Natural killer cell (primary cell): ENCODE measurements around the gene DCXR. TPM values are rescaled to one million over a fixed set of nuclear protein-coding genes. Genes with fewer than 3 reads are reported as not detected.

ENCODE experiments used
- ATAC-seq, 3 donors: fragments of 150-1000 bp in 2 of 3; fragments of 200-7000 bp in 1 of 3; cut with Tn5 transposase; 1 replicate in 1 of 3; 2 replicates in 2 of 3; pipeline ENCODE4 v1.10.0; 2021; ENCODE audit warnings: mild to moderate bottlenecking in 2 of 3, moderate library complexity in 2 of 3
- DNase-seq, 2 donors: peaks; one replicate each; pipeline versions ENCODE4 v3.0.0 to v3.0.0-alpha.2; 2013 to 2021; ENCODE audit warnings: mixed read lengths in 1 of 2
- H3K27ac ChIP-seq: one replicate; pipeline ENCODE4 v1.5.1; 2013; ENCODE audit warnings: mild to moderate bottlenecking, low read length
- H3K27me3 ChIP-seq: one replicate; pipeline ENCODE4 v1.6.1; 2013; ENCODE audit warnings: low read length; ENCODE audit not compliant: control insufficient read depth, insufficient read depth
- H3K36me3 ChIP-seq: one replicate; pipeline ENCODE4 v1.6.1; 2013; ENCODE audit warnings: low read length; ENCODE audit not compliant: control insufficient read depth, insufficient read depth
- H3K4me1 ChIP-seq: one replicate; pipeline ENCODE4 v1.6.1; 2013; ENCODE audit warnings: low read length; ENCODE audit not compliant: control insufficient read depth, insufficient read depth
- H3K4me3 ChIP-seq: one replicate; pipeline ENCODE4 v1.5.1; 2013; ENCODE audit warnings: low read length
- H3K9me3 ChIP-seq: one replicate; pipeline ENCODE4 v1.6.1; 2013; ENCODE audit warnings: low read length; ENCODE audit not compliant: control insufficient read depth, insufficient read depth
- H3K27ac Mint-ChIP-seq, 2 donors: one replicate each; pipeline ENCODE4 v1.8.0; 2022; ENCODE audit warnings: mild to moderate bottlenecking in 2 of 2, mixed read lengths in 2 of 2, moderate library complexity in 1 of 2
- H3K27me3 Mint-ChIP-seq, 2 donors: one replicate each; pipeline ENCODE4 v1.8.0; 2022; ENCODE audit warnings: low read depth in 2 of 2, mixed read lengths in 2 of 2
- H3K36me3 Mint-ChIP-seq: one replicate; pipeline ENCODE4 v1.8.0; 2022; ENCODE audit warnings: mixed read lengths
- H3K4me1 Mint-ChIP-seq, 2 donors: one replicate each; pipeline ENCODE4 v1.8.0; 2022; ENCODE audit warnings: mixed read lengths in 2 of 2
- H3K4me3 Mint-ChIP-seq: one replicate; pipeline ENCODE4 v1.8.0; 2022; ENCODE audit warnings: mild to moderate bottlenecking, moderate library complexity, mixed read lengths
- H3K9me3 Mint-ChIP-seq, 2 donors: one replicate each; pipeline ENCODE4 v1.8.0; 2022; ENCODE audit warnings: mixed read lengths in 2 of 2
- WGBS: methylation state at CpG from one replicate; pipeline ENCODE4 v1.1.7; 2013; ENCODE audit warnings: missing lambda C conversion rate; ENCODE audit not compliant: insufficient coverage; 5-methylcytosine and 5-hydroxymethylcytosine counted together
- intact Hi-C: fragments of 100-400 bp; cut with micrococcal nuclease; formaldehyde crosslinking; loops from one replicate; pipeline ENCODE4 v1.14.2; 2022
- total RNA-seq, 4 donors: library from RNA; stranded (reverse); fragments of 120-200 nt in 1 of 4; gene quantifications; one replicate each; pipeline versions ENCODE4 v1.2.3 to v1.2.4, GENCODE V29; 2013 to 2022
- TF ChIP-seq, protein P1 (sequence below): fragments of 200-600 bp; IDR thresholded peaks from one replicate; pipeline ENCODE4 v1.8.0; 2022; ENCODE audit warnings: antibody characterized with exemption

Gene DCXR
- total RNA-seq, 3 donors from 2014 or later (not counting 1 experiment from before 2014, with no cell fraction given) = 93.9 to 171 (median 145) TPM

DNA sequence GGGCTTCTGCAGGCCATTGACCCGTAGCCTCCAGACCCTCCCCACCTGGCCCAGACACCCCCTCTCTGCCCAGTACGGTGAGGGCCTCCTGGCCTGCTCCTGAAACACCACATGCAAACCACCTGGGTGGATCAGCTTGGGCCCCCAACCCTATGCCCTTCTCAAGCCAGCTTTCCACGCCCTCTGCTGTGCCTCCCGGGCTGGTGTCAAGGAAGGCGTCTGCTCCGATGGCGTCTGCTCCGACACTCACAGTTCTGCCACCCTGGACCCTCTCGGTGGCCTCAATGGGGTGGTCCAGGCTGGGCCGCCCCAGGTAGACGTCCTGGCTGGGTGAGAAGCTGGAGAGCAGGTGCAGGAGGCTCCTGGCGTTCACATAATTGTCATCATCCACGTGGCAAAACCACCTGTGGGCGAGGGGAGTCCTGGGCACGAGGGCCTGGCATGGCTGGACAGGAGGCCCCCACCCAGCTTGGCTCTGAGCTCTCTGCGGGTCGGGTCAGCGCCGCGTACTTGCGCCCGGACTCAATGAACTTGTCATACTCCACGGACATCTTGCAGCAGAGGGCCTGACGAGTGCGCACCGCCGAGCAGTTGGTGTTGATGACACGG lies 12.8 kb upstream of the DCXR start:
- no peaks in the 10 kb centered on the region for H3K9me3 ChIP-seq
- Mint-ChIP-seq H3K27me3 (no peaks in the 10 kb centered on the region), H3K4me1 (peaks cover 0 to 16% of the 10 kb centered on the region in 2 donors), H3K9me3 (no peaks in the 10 kb centered on the region), H3K27ac (peak overlapping the region in 1 of 2 donors; percentile 71), H3K4me3 (peak overlapping the region; percentile 87), H3K36me3 (no peaks in the 10 kb centered on the region)
- TF ChIP-seq, protein P1, sequence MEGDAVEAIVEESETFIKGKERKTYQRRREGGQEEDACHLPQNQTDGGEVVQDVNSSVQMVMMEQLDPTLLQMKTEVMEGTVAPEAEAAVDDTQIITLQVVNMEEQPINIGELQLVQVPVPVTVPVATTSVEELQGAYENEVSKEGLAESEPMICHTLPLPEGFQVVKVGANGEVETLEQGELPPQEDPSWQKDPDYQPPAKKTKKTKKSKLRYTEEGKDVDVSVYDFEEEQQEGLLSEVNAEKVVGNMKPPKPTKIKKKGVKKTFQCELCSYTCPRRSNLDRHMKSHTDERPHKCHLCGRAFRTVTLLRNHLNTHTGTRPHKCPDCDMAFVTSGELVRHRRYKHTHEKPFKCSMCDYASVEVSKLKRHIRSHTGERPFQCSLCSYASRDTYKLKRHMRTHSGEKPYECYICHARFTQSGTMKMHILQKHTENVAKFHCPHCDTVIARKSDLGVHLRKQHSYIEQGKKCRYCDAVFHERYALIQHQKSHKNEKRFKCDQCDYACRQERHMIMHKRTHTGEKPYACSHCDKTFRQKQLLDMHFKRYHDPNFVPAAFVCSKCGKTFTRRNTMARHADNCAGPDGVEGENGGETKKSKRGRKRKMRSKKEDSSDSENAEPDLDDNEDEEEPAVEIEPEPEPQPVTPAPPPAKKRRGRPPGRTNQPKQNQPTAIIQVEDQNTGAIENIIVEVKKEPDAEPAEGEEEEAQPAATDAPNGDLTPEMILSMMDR = no peak
- ATAC-seq (no peak), DNase-seq (no peak)
- intact Hi-C loops = no loop called here
- H3K4me3 ChIP-seq = no peak overlapping the region
- peaks cover 30% of the 10 kb centered on the region for H3K4me1 ChIP-seq
- H3K36me3 ChIP-seq = peaks cover 15% of the 10 kb centered on the region
- no peaks in the 10 kb centered on the region for H3K27me3 ChIP-seq
- H3K27ac ChIP-seq = no peak overlapping the region
- WGBS = 95% methylated on average over 28 of the region's 28 CpGs

DNA sequence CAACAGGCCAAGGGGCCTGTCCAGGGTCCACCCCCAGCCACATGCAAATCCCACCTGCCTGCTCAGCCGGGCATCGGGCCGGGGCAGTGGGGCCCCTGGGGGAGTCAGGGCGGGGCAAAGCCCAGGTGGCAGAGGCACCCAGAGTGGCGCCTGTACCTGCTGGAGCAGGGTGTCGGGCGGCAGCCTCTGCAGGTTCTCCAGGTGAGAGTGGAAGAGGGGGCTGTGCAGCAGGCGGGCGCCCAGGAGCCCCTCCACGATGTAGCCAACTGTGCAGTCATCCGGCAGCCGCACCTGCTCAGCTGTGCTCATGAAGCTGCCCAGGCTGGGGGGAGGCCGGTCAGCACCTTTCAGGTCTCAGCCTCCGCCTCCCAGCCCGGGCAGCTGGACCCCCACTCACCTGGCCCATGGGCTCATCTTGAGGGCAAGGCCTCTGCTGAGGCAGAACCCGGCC lies 12.0 kb upstream of the DCXR start:
- H3K27ac Mint-ChIP-seq = no peak overlapping the region
- peaks cover 0 to 11% of the 10 kb centered on the region in 2 donors for H3K4me1 Mint-ChIP-seq

GRCh38 chr17:82049106-82049505 lies 11.6 kb upstream of the DCXR start:
- ATAC-seq (no peak), DNase-seq (no peak)
- Mint-ChIP-seq H3K36me3 (no peaks in the 10 kb centered on the region), H3K27me3 (no peaks in the 10 kb centered on the region), H3K9me3 (no peaks in the 10 kb centered on the region), H3K4me1 (peaks cover 0 to 11% of the 10 kb centered on the region in 2 donors), H3K27ac (no peak overlapping the region), H3K4me3 (no peak overlapping the region)
- no peak overlapping the region for H3K4me3 ChIP-seq
- peaks cover 5% of the 10 kb centered on the region for H3K36me3 ChIP-seq
- intact Hi-C loops = no loop called here
- no peaks in the 10 kb centered on the region for H3K9me3 ChIP-seq
- WGBS = 92% methylated on average over 8 of the region's 8 CpGs
- H3K4me1 ChIP-seq = peaks cover 30% of the 10 kb centered on the region
- TF ChIP-seq, protein P1 = no peak
- H3K27ac ChIP-seq = no peak overlapping the region
- H3K27me3 ChIP-seq = no peaks in the 10 kb centered on the region

More for the DNA sequence above, 12.0 kb upstream of the DCXR start:
- Histone ChIP-seq H3K4me1 (peaks cover 30% of the 10 kb centered on the region), H3K36me3 (peaks cover 8% of the 10 kb centered on the region), H3K9me3 (no peaks in the 10 kb centered on the region), H3K27ac (no peak overlapping the region), H3K27me3 (no peaks in the 10 kb centered on the region), H3K4me3 (no peak overlapping the region)
- no peak for ATAC-seq
- no peaks in the 10 kb centered on the region for H3K36me3 Mint-ChIP-seq
- H3K9me3 Mint-ChIP-seq = no peaks in the 10 kb centered on the region
- 94% methylated on average over 16 of the region's 16 CpGs for WGBS
- TF ChIP-seq, protein P1 = no peak
- H3K4me3 Mint-ChIP-seq = no peak overlapping the region
- no peaks in the 10 kb centered on the region for H3K27me3 Mint-ChIP-seq
- DNase-seq = no peak
- intact Hi-C loops = no loop called here

DNA sequence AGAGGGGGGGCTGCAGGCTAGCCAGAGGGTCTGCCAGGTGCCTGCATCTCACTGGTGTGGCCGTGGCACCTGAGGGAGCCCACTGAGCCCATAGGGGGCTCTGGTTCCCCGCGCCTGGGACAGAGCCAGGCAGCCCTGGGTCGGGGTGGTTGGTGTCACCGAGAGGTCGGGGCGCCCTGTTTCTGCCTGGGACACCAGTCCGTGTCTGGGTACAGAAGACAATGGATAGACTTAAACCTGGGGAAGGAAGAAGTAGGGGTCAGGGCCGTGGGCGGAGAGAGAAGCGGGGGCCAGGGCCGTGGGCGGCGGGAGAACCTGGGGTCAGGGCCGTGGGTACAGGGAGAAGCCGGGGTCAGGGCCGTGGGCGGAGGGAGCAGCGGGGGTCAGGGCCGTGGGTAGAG lies 11.1 kb upstream of the DCXR start:
- H3K4me3 ChIP-seq = no peak overlapping the region
- ATAC-seq (no peak), DNase-seq (no peak)
- Mint-ChIP-seq H3K9me3 (no peaks in the 10 kb centered on the region), H3K36me3 (no peaks in the 10 kb centered on the region), H3K27ac (no peak overlapping the region), H3K4me3 (no peak overlapping the region), H3K27me3 (no peaks in the 10 kb centered on the region), H3K4me1 (peaks cover 0 to 11% of the 10 kb centered on the region in 2 donors)
- WGBS = 93% methylated on average over 20 of the region's 20 CpGs
- H3K36me3 ChIP-seq = peaks cover under 1% of the 10 kb centered on the region
- intact Hi-C loops = no loop called here
- H3K27me3 ChIP-seq = no peaks in the 10 kb centered on the region
- no peaks in the 10 kb centered on the region for H3K9me3 ChIP-seq
- no peak overlapping the region for H3K27ac ChIP-seq
- TF ChIP-seq, protein P1 = no peak
- H3K4me1 ChIP-seq = peaks cover 26% of the 10 kb centered on the region
